ENCODE measurements around the gene CTBP1.

CTBP1 gene

DNA sequence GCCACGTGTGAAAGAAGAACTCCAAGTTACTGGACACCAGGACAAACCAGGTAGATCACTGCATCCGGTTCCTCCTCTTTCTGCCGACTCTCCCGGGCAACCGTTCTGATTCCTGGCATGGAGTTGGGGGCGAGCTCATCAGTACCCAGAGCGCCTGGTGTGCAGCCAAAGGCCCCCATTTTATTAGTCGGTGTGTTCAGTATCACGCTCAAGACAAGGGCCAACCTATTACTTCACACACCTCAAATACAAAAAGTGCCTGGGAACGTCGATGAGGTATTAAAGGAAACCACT lies 2.8 kb upstream of the CTBP1 start:
- DNase-seq: no peak

DNA sequence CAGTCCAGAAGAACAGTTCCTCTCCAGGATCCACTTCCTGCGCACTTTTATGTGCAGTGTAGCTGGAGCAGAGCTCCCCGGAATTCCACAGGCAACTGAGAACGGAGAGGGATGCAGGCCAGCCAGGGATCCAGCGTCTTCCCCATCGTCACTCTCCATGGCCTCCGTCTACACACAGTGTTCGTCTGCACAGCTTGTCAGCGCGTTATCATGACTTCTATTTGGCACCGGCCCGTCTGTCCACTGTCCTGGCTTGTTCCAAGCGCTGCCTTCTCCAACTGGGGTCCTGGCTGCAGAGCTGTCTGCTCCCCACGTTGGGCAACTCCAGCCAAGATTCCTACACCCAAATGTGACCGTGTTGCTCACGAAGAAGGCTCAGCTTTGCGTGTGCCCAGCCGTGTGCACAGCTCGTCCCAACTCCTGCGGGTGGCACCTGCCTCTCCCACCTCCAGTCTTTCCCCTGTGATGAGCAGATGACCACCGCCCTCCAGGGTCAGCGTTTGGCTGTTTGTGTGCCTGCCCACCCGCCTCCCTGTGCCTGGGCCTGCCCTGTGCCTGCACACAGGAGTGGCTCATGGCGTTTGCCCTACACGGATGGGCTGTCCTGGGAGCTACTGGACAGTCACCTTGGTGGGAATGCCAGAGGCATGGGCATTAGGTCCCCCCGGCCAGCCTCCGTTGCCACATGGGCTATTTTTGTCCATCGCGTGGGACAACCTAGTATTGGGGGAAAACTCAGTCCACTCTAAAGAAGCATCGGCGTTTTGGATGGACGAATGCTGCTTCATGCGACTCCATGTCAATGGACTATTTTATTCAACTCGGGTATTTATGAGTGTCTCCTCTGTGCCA lies 2.2 kb upstream of the CTBP1 start:
- DNase-seq: no peak

DNA sequence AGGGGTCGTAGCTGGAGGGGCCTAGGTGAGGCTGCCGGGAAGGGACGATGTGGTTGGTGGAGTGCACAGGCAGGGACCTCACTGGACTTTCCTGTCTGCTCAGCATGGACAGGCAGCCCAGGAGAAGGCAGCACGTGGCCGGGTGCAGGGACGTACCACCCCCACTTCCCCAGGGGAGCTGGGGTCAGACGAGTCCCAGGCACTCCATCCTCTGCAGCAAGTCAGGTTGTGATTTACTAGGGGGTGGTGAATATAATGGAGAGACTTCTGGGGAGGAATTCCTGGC lies 1.5 kb upstream of the CTBP1 start:
- no peak for DNase-seq

DNA sequence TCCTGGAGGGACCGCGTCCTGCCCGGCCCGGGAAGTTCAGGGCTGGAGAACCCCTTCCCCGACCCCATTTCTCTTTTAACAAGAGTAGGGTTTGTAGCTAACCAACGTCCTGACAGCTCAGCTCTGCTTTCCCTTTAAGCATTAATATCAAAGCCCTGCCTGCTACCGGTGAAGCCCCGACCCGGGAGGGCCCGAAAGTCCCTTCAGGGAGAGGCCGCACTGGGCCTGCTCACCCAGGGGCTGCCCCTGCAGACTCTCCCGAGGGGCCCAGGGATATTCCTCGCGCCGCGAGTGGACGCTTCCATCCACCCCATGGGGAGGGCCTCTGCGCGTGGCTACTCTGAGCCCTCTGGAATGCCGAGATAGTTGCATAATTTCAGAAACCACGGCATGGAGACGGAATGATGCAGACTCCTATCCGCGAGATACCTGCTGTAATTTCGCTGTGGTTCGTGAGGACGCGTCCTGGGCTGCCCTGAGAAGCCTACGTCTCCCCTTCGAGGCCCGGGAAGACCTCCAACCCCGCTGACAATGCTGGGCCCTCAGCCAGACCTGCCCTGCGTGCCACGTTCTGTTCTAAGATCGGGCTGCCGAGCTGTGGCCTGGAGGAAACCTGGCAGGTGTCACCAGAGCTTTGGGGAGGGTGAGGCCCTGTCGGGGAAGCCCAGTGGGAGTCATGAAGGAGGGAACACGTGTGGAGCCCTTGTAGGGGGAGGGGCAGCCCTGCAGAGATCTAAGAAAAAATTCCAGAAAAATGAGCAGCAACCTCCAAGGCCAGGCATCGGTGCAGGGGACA lies 999 bp upstream of the CTBP1 start:
- DNase-seq: peak; percentile 74

DNA sequence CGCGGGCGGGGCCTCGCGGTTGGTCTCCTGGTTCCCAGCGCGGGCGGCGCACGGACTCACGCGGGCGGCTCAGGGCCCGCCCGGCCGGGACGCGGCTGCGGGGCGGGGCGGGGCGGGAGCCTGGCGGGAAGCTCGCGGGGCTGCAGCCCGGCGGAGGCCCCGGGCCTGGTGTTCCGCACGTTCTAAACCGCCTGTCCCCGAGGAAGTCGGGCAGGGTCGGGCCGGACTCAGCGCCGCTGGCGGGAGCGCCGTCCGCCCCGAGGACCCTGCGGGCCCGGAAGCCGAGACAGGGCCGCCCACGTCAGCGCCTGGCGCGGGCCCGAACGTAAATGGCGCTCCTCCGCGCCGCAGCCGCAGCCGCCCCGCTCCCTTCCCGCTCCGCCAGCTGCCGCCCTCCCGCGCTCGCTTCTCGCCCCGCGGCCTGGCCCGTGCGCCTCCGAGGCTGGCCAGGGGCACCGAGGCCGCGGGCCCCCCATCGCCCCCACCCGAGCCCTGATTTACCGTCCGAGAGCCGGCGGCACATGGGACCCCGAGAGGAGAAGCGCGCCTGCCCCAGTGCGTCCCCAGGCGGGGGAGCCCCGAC lies 309 bp upstream of the CTBP1 start:
- DNase-seq: peak; percentile 85

DNA sequence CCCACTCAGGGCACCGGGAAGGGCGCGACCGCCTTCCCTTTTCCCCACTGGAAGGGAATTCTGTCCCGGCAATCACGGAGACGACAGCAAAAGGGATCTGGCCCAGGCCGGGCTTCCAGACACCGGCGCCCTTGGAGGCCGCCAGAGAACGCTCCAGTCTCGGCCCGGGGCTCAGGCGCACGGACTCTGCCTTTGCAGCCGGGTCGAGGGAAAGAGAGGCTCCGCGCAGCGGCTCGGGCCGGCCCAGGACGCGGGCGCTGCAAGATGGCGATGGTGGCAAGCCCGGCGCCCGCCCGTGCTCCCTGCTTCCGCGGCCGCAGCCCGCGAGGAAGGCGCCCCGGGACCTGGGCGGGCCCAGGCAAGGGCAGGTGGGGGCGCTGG lies 1.1 kb downstream of the CTBP1 start:
- DNase-seq: no peak

DNA sequence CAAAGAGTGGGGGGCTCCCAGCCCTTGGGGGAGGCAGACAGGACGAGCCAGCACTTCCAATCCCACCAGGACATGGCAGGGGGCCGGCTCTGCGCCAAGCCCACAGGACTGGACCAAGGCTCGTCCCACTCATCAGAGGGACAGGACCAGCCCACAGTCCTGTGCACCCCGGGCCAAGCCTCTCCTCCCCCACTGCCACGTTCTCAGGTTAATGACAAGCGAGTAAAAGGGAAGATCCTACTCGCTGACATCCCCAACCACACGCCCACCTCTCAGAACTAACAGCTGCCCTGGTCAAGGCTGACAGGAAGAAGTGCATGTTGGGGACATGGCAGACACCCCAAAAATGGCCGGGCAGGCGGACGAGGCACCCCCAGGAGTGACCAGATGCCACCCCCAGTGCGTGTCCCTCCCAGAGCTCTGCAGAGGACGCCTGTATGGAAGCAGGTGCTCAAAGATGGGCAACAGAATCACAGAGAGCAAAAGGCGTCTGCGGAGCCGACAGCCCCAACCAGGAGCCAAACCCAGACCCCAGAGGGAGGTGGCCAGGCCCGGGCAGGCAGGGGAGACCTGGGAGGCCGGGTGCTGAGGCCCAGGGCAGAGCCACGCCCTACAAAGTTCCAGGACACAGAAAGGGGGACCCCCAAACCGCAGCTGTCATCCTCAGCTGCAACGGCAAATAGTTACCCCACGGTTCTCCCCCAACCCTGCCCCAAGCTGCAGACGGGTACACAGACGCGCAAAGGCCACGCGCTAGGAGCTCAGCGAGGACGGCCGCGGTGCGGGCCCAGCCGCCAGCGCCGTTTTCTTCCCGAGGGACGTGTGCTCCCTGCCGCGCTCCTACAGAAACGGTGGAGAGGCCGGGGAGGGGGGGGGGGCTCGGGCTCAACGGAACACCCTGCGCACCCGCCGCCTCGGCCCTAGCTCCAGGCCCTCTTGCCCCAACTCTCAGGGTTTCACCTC lies 1.7 kb downstream of the CTBP1 start:
- DNase-seq: no peak

DNA sequence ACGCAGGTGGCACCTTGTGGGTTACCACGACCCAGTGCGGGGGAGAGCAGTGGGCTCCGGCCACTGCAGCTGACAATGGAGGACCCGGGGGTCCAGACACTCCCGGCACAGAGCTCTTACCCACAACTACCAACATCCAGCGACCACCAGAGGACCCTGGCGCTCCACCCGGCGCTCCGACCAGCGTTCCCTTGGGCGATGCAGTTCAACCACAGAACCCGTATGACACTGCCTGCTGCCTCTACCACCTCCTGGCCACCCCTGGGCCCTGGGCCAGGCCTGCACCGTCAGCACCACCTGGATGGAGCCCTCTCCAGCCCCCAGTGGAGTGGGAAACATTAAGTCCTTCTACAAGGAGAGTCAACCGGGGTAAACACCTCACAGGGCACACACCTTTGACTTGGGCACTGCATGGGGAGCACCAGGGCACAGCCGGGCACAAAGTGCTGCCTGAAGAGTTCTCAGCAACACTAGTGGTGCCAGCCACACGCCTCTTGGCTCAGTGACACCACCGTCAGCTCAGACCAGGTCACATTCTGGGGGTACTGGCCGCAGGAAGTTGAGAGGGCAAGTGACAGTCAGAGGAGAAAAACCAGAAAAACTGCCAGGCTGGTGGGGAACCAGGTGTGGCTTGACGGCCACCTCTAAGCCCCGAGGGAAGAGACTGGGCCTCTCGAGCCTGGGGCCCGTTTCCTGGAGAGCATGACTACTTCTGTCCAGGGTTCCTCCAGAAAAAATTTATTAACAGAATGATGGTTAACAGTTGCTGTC lies 2.6 kb downstream of the CTBP1 start:
- no peak for DNase-seq

DNA sequence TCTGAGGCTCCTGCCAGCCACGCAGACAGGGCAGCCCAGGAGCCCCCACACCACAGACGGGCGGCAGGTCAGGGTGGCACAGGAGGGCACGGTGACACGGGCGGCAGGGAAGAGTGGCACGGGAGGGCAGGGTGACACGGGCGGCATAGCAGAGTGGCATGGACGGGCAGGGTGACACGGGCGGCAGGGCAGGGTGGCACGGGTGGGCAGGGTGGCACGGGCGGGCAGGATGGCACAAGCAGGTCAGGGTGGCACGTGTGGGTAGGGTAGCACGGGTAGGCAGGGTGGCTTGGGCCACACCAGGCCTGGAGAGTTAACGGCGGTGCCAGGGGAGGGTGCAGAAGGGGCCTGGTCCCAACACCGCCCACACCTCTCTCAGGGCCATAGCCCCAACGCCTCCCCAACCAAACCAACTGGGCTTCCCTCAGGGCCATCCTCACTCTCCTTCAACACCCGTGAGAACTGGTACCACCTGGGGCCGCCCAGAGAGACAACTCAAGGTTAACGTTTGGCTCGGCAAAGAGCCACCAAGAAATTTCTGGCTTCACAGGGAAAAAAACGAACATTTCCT lies 3.4 kb downstream of the CTBP1 start:
- no peak for DNase-seq

DNA sequence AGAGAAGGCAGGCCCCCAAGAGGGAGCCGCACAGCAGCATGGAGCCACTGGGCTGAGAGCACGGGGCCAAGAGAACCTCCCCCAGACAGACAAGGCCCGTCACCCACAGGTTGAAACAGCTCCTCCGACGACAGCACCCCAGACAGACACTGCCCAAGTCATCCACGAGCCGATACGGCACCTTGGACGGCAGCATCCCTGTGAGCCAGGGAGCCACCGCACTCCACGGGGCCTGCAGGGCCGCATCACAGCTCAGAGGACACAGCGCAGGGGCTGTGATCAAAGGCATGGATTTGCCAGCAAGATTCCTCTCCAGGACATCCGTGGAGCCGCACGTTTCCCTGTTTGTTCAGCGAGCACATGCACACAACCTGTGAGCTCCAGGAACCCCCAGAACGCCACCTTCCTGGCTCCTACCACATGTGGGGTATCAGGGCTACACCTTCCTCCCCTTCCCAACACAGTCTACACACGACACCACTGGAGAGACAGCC lies 3.9 kb downstream of the CTBP1 start:
- DNase-seq: no peak

DNA sequence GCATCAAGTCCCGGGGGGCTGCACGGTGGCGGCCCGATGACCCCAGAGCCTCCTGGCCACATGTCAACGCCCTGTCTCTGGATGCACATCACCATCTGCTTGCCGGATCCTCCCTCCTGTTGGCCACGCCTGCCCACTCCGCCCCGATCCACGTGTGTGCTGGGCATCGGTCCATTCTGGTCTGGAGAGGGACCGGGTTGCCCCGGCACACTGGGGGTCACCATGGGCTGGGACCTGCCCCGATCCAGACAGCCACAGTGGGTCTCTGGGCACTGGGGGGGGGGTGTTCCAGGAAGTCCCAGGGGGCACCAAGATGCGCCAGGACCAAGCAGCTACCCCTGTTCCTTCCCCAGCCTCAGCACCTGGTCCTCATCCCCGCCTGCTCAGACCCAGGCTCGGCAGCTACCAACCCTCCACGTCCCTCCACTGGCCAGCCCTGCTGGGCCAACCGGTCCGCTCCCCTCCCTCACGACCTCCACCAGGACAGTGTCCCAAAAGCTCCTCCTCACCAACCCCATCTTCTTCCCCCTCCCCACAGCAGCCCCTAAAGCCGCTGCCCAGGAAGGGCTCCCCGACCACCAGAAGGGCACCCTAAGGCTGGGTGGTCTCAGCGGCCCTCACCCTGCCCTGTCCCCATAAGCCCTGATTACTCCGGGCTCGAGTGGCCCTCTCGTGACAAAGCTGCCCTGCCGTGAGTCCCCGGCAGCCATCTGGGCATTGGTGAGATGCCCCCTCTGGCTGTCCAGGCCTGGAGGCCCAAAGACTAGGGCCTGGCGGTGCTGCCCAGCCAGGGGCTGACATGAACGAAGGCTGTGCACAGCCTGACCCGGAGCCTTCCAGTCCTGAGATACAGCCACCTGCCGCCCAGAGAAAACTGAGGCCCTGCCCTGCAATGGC lies 4.6 kb downstream of the CTBP1 start:
- no peak for DNase-seq

DNA sequence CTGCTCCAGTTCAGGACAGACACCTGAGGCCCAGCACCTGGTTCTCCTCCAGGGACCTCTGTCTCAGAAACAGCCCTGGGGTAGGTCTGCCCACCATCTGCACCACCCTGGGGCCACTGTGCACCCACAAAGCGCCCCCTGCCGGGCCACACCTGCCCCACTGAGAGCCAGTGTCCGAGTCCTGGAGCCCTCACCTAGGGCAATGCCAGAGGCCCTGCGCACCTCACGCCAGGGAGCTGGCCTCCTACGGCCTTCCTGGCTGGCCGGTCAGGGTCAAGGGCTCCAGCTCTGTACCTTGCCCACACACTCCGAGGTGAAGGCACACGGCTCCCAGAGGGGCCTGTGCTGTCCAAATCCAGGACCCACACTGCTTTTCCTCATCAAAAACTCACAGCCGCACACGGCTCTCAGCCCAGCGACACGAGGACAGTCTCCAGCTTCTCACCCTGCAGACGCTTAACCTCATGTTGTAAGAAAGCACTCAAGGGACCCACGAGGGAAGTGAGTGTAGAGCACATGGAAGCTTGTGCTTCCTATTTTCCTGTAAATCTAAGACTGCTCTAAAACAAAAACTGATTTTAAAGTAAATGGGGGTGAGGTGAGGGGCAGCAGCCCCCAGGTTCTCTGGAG lies 5.4 kb downstream of the CTBP1 start:
- no peak for DNase-seq

DNA sequence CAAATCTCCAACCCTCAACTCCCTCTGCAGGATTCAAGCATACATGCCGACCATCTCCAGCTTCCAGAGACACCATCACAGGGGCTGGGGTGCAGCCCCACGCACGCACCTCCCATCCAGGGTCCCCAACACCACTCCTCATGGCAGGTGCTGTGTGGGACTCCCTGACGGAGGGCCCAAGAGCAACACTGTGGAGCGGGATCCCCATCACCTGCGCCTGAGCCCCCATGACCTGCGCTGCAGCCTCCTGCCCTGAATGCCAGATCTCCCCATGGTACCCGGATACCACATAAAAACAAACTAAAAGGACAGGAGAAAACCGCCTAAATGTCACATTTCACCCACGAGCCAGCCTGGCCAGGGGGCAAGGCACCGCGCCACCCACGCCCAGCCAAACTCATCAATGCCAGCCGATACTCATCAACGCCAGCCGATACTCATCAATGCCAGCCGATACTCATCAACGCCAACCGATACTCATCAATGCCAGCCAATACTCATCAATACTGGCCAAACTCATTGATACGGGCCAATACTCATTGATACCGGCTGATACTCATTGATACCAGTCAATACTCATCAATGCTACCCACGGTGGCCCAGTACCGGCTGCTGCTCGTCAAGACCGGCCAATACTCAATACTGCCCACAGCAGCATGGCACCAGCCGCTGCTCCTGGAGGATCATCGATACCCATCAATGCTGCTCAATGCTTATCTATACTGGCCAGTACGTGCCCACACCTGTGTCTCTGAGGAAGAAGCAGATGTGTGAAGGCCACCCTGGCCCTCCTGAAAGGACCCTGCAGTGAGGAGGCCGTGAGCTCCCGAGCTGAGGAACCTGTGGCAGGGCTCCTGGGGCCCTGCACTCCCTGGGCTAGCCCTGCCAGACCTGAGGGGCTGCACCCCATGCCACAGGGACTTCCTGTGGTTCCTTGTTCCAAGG lies 6.2 kb downstream of the CTBP1 start:
- no peak for DNase-seq

DNA sequence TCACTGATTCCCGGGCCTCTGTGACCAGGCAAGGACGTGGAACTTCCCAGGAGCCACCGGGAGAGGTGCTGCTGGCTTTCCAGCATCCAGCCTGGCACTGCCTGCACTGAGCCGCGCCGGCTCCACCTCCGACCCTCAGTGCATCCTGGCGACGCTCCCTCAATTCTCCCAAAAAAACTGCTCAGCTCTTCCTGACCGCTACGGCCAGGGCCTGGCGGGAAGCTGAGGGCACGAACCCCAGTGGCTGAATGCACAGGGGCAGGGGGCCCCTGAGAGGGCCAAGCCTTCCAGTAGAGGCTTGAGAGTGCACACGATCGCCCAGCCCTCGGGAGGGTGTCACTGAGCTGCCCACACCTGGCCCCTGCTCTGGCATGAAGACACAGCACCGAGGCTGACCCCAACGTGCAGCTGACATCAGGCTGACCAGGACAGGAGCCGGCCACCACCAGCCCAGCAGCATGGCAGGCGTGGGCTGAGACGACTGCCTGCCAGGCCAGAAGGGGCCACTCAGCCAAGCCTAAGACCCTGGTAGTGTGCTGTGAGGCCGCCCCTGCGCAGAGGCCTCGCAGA lies 6.9 kb downstream of the CTBP1 start:
- DNase-seq: no peak

DNA sequence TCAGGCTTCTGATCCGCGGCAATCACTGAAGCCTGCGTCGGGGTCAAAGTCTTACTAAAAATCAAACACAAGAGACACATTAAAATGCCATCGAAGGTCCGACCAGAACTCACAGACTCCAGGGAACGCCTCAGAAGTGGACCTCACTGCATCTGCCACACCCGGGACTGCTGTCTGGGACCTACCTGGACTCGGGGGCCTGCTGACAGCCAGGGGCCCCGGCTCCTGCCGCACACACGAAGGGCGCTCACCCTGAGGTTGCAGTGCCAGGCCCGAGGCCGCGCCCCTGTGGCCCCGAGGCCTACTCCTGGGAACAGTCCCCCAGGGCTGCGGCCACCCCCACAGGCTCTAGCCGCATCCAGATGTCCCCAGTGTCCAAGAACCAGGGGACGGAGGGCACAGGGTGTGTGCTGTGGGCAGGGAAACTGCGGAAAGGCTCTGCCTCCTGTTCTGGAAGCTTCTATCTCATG lies 7.4 kb downstream of the CTBP1 start:
- no peak for DNase-seq

DNA sequence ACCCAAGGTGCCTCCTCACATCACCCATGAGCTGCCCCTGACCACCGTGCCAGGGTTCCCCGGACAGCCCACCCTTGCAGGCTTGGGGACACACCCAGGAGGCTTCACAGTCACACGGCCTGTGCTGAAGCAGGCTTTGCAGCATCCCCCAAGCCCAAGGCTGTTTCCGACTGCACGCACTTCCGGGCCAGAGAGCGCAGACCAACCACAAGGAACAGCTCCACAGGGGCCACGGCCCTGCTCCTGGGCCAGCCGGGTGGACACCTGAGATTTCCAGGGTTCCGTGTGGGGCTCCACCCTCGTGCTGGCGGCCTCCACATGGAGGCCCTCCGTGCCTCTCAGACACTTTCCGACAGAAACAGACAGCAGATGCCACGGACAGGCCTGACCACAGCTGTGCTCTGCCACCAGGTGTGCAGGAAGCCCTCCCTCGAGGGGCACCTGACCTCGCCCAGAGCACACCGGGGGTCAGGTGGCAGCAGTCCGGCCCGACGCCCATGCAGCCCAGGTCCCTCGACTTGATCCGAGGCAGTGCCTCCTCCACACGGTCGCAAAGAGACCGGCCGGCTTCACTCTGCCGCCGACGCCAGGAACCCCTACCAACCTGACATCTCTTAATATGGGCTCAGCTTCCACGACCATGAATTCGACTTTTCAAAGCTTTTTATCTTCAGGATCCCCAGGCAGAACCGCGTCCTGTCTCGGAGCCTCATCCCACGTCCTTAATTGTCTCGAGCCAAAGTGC lies 8.0 kb downstream of the CTBP1 start:
- DNase-seq: peak; percentile 1

DNA sequence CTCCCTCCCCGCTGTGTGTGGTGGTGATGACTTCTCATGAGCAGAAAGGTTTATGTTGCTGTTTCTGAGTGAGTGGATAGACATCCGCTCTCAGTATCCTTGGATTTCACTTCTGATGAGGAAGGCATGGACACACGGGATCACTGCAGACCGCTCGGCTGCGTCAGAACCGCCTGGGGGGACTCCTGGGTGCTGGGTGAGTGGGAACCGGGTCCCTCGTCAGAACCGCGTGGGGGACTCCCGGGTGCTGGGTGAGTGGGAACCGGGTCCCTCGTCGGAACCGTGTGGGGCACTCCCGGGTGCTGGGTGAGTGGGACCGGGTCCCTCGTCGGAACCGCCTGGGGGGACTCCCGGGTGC lies 9.0 kb downstream of the CTBP1 start:
- DNase-seq: no peak

All from right kidney (tissue), 1 donor.